Tibial nerve (tissue), 4 donors: ENCODE results near the gene RB1.

Experiments
- CTCF ChIP-seq, 5 experiments: fragments of 200-600 bp in 3 of 5; fragments of 450-650 bp in 2 of 5; sonication (generic) in 3 of 5; IDR thresholded peaks; one replicate each; pipeline ENCODE4 v1.5.1; 2016 to 2019; ENCODE audit warnings: antibody characterized with exemption in 5 of 5, mild to moderate bottlenecking in 3 of 5, moderate library complexity in 2 of 5
- EP300 ChIP-seq, 2 donors: sonication (generic); formaldehyde crosslinking; IDR thresholded peaks; one replicate each; pipeline ENCODE4 v1.6.1; 2017; ENCODE audit warnings: antibody characterized with exemption in 2 of 2, mild to moderate bottlenecking in 1 of 2

DNA sequence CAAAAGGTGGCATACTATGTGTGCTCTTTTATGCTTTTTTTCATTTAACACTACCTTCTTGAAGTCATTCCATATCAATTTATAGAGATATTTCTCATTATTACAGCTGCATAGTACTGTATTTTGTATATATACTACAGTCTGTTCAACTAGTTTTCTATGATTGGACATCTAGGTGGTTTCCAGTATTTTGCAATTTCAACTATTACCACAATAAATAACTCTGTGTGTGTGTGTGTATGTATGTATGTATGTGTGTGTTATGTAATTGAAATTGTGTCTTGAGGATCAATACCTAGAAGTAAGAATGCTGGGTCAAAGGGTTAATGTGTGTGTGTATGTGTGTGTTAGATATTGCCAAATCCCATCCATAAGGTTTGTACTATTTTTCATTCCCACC, 102.3 kb downstream of the RB1 start:
- TF ChIP-seq CTCF (IDR thresholded peaks at IDR 0.05), result no peak
- TF ChIP-seq EP300 (IDR thresholded peaks at IDR 0.05), result no peak
